HepG2 (cell line): Measurements from ENCODE around the gene PAFAH1B2. TPM values are rescaled to one million over a fixed set of nuclear protein-coding genes. Genes with fewer than 3 reads are reported as not detected.

Experiments
- CENPT ChIP-seq: sonication (generic); formaldehyde crosslinking; IDR thresholded peaks from 2 replicates; pipeline ENCODE4 v1.8.0; 2022; ENCODE audit warnings: low read depth, mild to moderate bottlenecking, moderate library complexity, missing genetic modification reagents
- RERE ChIP-seq: IDR thresholded peaks from 2 replicates; pipeline ENCODE4 v1.6.1; 2016; ENCODE audit warnings: low read depth, missing genetic modification reagents, missing compliant biosample characterization
- SOX13 ChIP-seq, 3 experiments: fragments of 450-650 bp in 1 of 3; sonication (generic) in 1 of 3; formaldehyde crosslinking in 1 of 3; IDR thresholded peaks in 2 of 3; conservative IDR thresholded peaks in 1 of 3; 2 replicates each; pipeline versions ENCODE4 v1.5.0 to v1.6.1; 2016 to 2020; ENCODE audit warnings: antibody characterized with exemption in 1 of 3, mild to moderate bottlenecking in 1 of 3, missing compliant biosample characterization in 1 of 3, missing genetic modification reagents in 1 of 3, moderate library complexity in 1 of 3
- ZBED4 ChIP-seq: sonication (generic); formaldehyde crosslinking; IDR thresholded peaks from 2 replicates; pipeline ENCODE4 v1.4.0; 2020; ENCODE audit warnings: missing genetic modification reagents, borderline replicate concordance
- ZNF20 ChIP-seq: sonication (generic); formaldehyde crosslinking; IDR thresholded peaks from 2 replicates; pipeline ENCODE4 v1.4.0; 2020; ENCODE audit warnings: mild to moderate bottlenecking, moderate library complexity, missing genetic modification reagents
- ZNF563 ChIP-seq: sonication (generic); formaldehyde crosslinking; IDR thresholded peaks from 2 replicates; pipeline ENCODE4 v1.8.0; 2022; ENCODE audit warnings: mild to moderate bottlenecking, moderate library complexity, missing genetic modification reagents
- polyA plus RNA-seq, 8 experiments: library from polyadenylated mRNA; depleted of rRNA in 3 of 8; stranded (reverse) in 7 of 8; unstranded in 1 of 8; fragments of >200 nt; fragmentation: Illumina TruSeq in 4 of 8; extraction: Trizol in 4 of 8; gene quantifications; 2 replicates each; pipeline versions ENCODE4 v1.2.1 to v1.2.3, GENCODE V29; 2011 to 2016; ENCODE audit warnings: low read depth in 4 of 8, missing spikeins in 1 of 8, mixed read lengths in 1 of 8; ENCODE audit not compliant: insufficient read depth in 1 of 8
- total RNA-seq, 5 experiments: library from RNA; depleted of rRNA; stranded (reverse); fragments of >200 nt; fragmentation: Illumina TruSeq; extraction: Trizol; gene quantifications; 2 replicates each; pipeline ENCODE4 v1.2.3, GENCODE V29; 2016; ENCODE audit warnings: low read depth in 1 of 5

The PAFAH1B2 gene
- total and polyA plus RNA-seq, 2 of the 13 experiments (the other 11 are each of a cell fraction or from before 2014, with no cell fraction given): 28.8 to 104 TPM

DNA sequence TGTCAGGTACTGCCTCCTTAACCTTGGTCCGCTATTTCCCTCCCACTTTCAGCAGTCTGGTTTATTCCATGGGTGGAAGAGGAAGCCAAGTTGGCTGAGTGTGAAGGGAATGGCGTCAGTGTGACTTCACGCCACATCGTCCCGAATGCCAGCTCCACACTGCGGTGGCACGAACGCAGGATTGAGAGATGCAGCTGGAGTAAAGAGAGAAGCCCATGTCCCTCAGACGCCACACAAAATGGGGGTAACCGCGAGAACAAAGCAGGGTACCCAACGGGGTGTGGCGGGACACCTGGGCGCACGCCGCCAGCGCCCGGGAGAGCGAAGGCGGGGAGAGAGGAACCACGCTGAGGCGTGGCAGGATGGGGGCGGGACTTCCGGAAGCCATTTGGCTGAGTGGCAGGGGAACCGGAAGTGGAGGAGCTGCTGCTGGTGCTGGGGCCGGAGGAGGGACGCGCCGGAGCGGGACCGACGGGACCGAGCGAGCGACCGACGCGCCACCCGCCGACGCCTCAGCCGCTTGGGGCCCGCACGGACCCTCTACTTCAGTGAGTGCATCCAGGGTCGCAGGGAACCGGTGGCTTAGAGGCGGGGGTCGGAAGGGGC, at the start of gene PAFAH1B2 (continued):
- peak; percentile 12; the same call in 1 of the 2 replicates for TF ChIP-seq RERE (CRISPR knock-in tag)
- TF ChIP-seq SOX13 (IDR thresholded peaks at IDR 0.05): no peak
- TF ChIP-seq SOX13 (CRISPR knock-in tag; conservative IDR thresholded peaks at IDR 0.05 in 1 of 2, IDR thresholded peaks at IDR 0.05 in 1 of 2): peak in 1 of 2 experiments; percentile 61; a peak in 2 of 4 replicates
- TF ChIP-seq CENPT (CRISPR knock-in tag): no peak
- peak; percentile 41; the same call in 1 of the 2 replicates for TF ChIP-seq ZNF563 (CRISPR knock-in tag)
- TF ChIP-seq ZBED4 (CRISPR knock-in tag): no peak; the same call in 1 of the 2 replicates
- peak; percentile 60; the same call in 1 of the 2 replicates for TF ChIP-seq ZNF20 (CRISPR knock-in tag)
